HEK293 (cell line): ENCODE results near the gene ARMC2.

Experiments used
- CTCF ChIA-PET: fragments of 350-600 bp; formaldehyde crosslinking; extraction: SDS; loops from one replicate; lab custom pipeline; 2021; ENCODE audit warnings: antibody characterized with exemption; lab: Yijun Ruan, JAX
- POLR2A ChIA-PET: fragments of 300-600 bp; formaldehyde crosslinking; extraction: SDS; loops from one replicate; lab custom pipeline; 2020; ENCODE audit warnings: antibody characterized with exemption, inconsistent platforms; lab: Yijun Ruan, JAX
- H3K27ac ChIP-seq: fragments of 200-500 bp; sonication (Bioruptor generic); 2 replicates; pipeline ENCODE4 v1.5.1; 2014; ENCODE audit warnings: low read depth, low read length, control low read depth, inconsistent platforms; ENCODE audit errors: extremely low read depth
- H3K36me3 ChIP-seq, 2 experiments: fragments of 200-500 bp in 1 of 2; sonication (Bioruptor generic) in 1 of 2; 1 replicate in 1 of 2; 2 replicates in 1 of 2; pipeline ENCODE4 v1.5.1; 2014 to 2017; ENCODE audit warnings: inconsistent platforms in 2 of 2, low read length in 2 of 2; ENCODE audit not compliant: control insufficient read depth in 2 of 2, insufficient read depth in 1 of 2
- H3K4me1 ChIP-seq: fragments of 200-500 bp; sonication (Bioruptor generic); 2 replicates; pipeline ENCODE4 v1.5.1; 2014; ENCODE audit warnings: mild to moderate bottlenecking, low read length, inconsistent platforms; ENCODE audit not compliant: control insufficient read depth, insufficient read depth
- H3K4me3 ChIP-seq: 2 replicates; pipeline ENCODE4 v1.5.1; 2011; ENCODE audit warnings: low read depth, mild to moderate bottlenecking, control low read depth, low read length, moderate library complexity
- H3K9me3 ChIP-seq: fragments of 200-500 bp; sonication (Bioruptor generic); 2 replicates; pipeline ENCODE4 v1.5.1; 2014; ENCODE audit warnings: low read depth, low read length, inconsistent platforms; ENCODE audit not compliant: control insufficient read depth, insufficient read depth
- GLI4 ChIP-seq: fragments of 450-650 bp; formaldehyde crosslinking; IDR thresholded peaks from 2 replicates; pipeline ENCODE4 v1.5.1; 2016; ENCODE audit warnings: missing biosample characterization, missing genetic modification characterization
- SP2 ChIP-seq: fragments of 450-650 bp; formaldehyde crosslinking; IDR thresholded peaks from 2 replicates; pipeline ENCODE4 v1.5.1; 2016; ENCODE audit warnings: missing biosample characterization, missing genetic modification characterization
- YY1 ChIP-seq: fragments of 450-650 bp; formaldehyde crosslinking; IDR thresholded peaks from 2 replicates; pipeline ENCODE4 v1.5.1; 2018; ENCODE audit warnings: missing biosample characterization, missing genetic modification characterization
- YY2 ChIP-seq: fragments of 450-650 bp; formaldehyde crosslinking; IDR thresholded peaks from 2 replicates; pipeline ENCODE4 v1.5.1; 2016; ENCODE audit warnings: missing biosample characterization, missing genetic modification characterization
- ZFP69B ChIP-seq: fragments of 450-650 bp; formaldehyde crosslinking; IDR thresholded peaks from 2 replicates; pipeline ENCODE4 v1.5.1; 2016; ENCODE audit warnings: missing biosample characterization, missing genetic modification characterization
- ZNF138 ChIP-seq: fragments of 450-650 bp; formaldehyde crosslinking; IDR thresholded peaks from 2 replicates; pipeline ENCODE4 v1.5.1; 2016; ENCODE audit warnings: missing biosample characterization, missing genetic modification characterization, borderline replicate concordance
- ZNF423 ChIP-seq: fragments of 450-650 bp; formaldehyde crosslinking; IDR thresholded peaks from 2 replicates; pipeline ENCODE4 v1.5.1; 2016; ENCODE audit warnings: missing biosample characterization, missing genetic modification characterization
- ZNF501 ChIP-seq: fragments of 450-650 bp; formaldehyde crosslinking; IDR thresholded peaks from 2 replicates; pipeline ENCODE4 v1.5.1; 2016; ENCODE audit warnings: missing biosample characterization, missing genetic modification characterization
- ZNF514 ChIP-seq: fragments of 450-650 bp; formaldehyde crosslinking; IDR thresholded peaks from 2 replicates; pipeline ENCODE4 v1.5.1; 2016; ENCODE audit warnings: missing biosample characterization, missing genetic modification characterization
- ZNF558 ChIP-seq: fragments of 450-650 bp; formaldehyde crosslinking; IDR thresholded peaks from 2 replicates; pipeline ENCODE4 v1.5.1; 2016; ENCODE audit warnings: missing biosample characterization, missing genetic modification characterization
- ZNF585B ChIP-seq: fragments of 450-650 bp; formaldehyde crosslinking; IDR thresholded peaks from 2 replicates; pipeline ENCODE4 v1.5.1; 2016; ENCODE audit warnings: missing biosample characterization, missing genetic modification characterization
- ZNF830 ChIP-seq: fragments of 450-650 bp; IDR thresholded peaks from 2 replicates; pipeline ENCODE4 v1.5.0; 2018; ENCODE audit warnings: missing biosample characterization, missing genetic modification characterization, low read depth, mild to moderate bottlenecking, moderate library complexity
- TF ChIP-seq, protein P1 (sequence below): fragments of 450-650 bp; formaldehyde crosslinking; IDR thresholded peaks from 2 replicates; pipeline ENCODE4 v1.5.1; 2017; ENCODE audit warnings: missing biosample characterization, missing genetic modification characterization
- TF ChIP-seq, protein P2 (sequence below): fragments of 450-650 bp; formaldehyde crosslinking; IDR thresholded peaks from 2 replicates; pipeline ENCODE4 v1.5.1; 2016; ENCODE audit warnings: missing biosample characterization, missing genetic modification characterization
- TF ChIP-seq, protein P3 (sequence below): fragments of 450-650 bp; formaldehyde crosslinking; IDR thresholded peaks from 2 replicates; pipeline ENCODE4 v1.5.1; 2016; ENCODE audit warnings: missing biosample characterization, missing genetic modification characterization
- TF ChIP-seq, protein P4 (sequence below): fragments of 450-650 bp; formaldehyde crosslinking; IDR thresholded peaks from 2 replicates; pipeline ENCODE4 v1.5.1; 2016; ENCODE audit warnings: missing biosample characterization, missing genetic modification characterization
- TF ChIP-seq, protein P5 (sequence below): fragments of 450-650 bp; formaldehyde crosslinking; IDR thresholded peaks from 2 replicates; pipeline ENCODE4 v1.5.1; 2016; ENCODE audit warnings: missing biosample characterization, missing genetic modification characterization
- TF ChIP-seq, protein P6 (sequence below): fragments of 450-650 bp; formaldehyde crosslinking; conservative IDR thresholded peaks from 2 replicates; pipeline ENCODE4 v1.5.1; 2016; ENCODE audit warnings: low read depth, missing biosample characterization, missing genetic modification characterization
- TF ChIP-seq, protein P7 (sequence below): fragments of 450-650 bp; formaldehyde crosslinking; IDR thresholded peaks from 2 replicates; pipeline ENCODE4 v1.5.1; 2017; ENCODE audit warnings: missing biosample characterization, missing genetic modification characterization
- TF ChIP-seq, protein P8 (sequence below): fragments of 450-650 bp; formaldehyde crosslinking; IDR thresholded peaks from 2 replicates; pipeline ENCODE4 v1.5.1; 2016; ENCODE audit warnings: missing biosample characterization, missing genetic modification characterization

Gene ARMC2

DNA sequence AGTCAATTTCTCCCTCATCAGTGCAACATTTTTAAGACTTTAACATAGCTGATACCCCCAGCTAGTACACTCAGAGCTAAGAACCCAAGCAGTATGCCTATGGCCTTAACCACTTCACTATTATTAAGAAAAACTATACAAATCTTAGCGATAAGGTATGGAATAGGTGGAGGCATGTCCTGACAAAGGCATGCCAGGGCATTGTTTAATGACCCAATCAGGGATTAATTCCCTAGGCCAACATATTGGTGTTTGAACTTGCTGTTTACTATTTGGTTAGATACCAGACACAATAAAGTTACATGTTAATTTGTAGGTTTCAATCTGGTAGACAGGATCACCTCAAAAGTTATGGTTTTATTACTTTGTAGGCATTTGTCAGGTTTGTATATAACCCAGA, 93.1 kb downstream of the ARMC2 start:
- H3K36me3 ChIP-seq = no peaks in the 10 kb centered on the region
- TF ChIP-seq, protein P1, sequence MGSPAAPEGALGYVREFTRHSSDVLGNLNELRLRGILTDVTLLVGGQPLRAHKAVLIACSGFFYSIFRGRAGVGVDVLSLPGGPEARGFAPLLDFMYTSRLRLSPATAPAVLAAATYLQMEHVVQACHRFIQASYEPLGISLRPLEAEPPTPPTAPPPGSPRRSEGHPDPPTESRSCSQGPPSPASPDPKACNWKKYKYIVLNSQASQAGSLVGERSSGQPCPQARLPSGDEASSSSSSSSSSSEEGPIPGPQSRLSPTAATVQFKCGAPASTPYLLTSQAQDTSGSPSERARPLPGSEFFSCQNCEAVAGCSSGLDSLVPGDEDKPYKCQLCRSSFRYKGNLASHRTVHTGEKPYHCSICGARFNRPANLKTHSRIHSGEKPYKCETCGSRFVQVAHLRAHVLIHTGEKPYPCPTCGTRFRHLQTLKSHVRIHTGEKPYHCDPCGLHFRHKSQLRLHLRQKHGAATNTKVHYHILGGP = no peak
- TF ChIP-seq GLI4 (no peak), ZNF558 (tag by site-specific recombination) (no peak), ZNF423 (tag by site-specific recombination) (no peak)
- TF ChIP-seq, protein P2, sequence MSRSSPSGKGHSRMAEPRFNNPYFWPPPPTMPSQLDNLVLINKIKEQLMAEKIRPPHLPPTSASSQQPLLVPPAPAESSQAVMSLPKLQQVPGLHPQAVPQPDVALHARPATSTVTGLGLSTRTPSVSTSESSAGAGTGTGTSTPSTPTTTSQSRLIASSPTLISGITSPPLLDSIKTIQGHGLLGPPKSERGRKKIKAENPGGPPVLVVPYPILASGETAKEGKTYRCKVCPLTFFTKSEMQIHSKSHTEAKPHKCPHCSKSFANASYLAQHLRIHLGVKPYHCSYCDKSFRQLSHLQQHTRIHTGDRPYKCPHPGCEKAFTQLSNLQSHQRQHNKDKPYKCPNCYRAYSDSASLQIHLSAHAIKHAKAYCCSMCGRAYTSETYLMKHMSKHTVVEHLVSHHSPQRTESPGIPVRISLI (tag by site-specific recombination) = no peak
- TF ChIP-seq, protein P3, sequence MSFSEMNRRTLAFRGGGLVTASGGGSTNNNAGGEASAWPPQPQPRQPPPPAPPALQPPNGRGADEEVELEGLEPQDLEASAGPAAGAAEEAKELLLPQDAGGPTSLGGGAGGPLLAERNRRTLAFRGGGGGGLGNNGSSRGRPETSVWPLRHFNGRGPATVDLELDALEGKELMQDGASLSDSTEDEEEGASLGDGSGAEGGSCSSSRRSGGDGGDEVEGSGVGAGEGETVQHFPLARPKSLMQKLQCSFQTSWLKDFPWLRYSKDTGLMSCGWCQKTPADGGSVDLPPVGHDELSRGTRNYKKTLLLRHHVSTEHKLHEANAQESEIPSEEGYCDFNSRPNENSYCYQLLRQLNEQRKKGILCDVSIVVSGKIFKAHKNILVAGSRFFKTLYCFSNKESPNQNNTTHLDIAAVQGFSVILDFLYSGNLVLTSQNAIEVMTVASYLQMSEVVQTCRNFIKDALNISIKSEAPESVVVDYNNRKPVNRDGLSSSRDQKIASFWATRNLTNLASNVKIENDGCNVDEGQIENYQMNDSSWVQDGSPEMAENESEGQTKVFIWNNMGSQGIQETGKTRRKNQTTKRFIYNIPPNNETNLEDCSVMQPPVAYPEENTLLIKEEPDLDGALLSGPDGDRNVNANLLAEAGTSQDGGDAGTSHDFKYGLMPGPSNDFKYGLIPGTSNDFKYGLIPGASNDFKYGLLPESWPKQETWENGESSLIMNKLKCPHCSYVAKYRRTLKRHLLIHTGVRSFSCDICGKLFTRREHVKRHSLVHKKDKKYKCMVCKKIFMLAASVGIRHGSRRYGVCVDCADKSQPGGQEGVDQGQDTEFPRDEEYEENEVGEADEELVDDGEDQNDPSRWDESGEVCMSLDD (tag by site-specific recombination) = no peak
- TF ChIP-seq, all 188 proteins: peak for 0
- no peak overlapping the region for H3K4me3 ChIP-seq
- POLR2A ChIA-PET = interaction anchor here (1.5 kb wide), 1 partner anchor 25 kb away, joined by 3 read pairs; no protein-coding TSS in a partner anchor
- peaks cover 3% of the 10 kb centered on the region; the same call in 1 of the 2 replicates for H3K4me1 ChIP-seq
- CTCF ChIA-PET = interaction anchor here (0.6 to 1.3 kb wide), 4 partner anchors 16 to 964 kb away, joined by 3 to 4 read pairs (median 4); no protein-coding TSS in a partner anchor
- no peaks in the 10 kb centered on the region for H3K9me3 ChIP-seq
- no peak overlapping the region for H3K27ac ChIP-seq

DNA sequence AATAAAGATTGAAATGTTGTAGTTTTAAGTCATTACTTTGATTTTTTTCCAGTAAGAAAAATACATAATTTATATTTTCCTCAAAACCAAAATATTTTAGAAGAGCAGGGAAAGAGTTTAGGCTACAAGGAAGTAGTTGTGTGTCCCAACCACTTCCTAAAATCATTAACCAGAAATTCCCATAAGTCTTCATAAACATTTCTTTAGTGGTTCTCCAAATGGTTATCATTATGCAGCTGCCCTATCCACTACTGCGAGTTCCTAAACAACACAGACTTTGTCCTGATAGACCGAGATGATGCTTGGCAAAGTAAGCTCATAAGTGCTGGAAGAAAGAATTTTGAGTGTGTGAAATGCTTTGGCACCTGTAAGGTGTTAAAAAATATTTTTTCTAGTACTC, 93.6 kb downstream of the ARMC2 start:
- Histone ChIP-seq H3K4me1 (peaks cover 3% of the 10 kb centered on the region), H3K36me3 (no peaks in the 10 kb centered on the region), H3K9me3 (no peaks in the 10 kb centered on the region), H3K27ac (no peak overlapping the region), H3K4me3 (no peak overlapping the region)
- ChIA-PET CTCF (interaction anchor here (1.1 kb wide), 1 partner anchor 27 kb away, joined by 4 read pairs; no protein-coding TSS in a partner anchor), POLR2A (no interaction called here)
- TF ChIP-seq ZFP69B (no peak), YY1 (tag by site-specific recombination) (no peak), ZNF514 (tag by site-specific recombination) (no peak), SP2 (tag by site-specific recombination) (no peak), YY2 (no peak), ZNF585B (tag by site-specific recombination) (no peak), ZNF501 (tag by site-specific recombination) (no peak), ZNF830 (tag by site-specific recombination) (no peak), ZNF138 (tag by site-specific recombination) (no peak)
- TF ChIP-seq, protein P4, sequence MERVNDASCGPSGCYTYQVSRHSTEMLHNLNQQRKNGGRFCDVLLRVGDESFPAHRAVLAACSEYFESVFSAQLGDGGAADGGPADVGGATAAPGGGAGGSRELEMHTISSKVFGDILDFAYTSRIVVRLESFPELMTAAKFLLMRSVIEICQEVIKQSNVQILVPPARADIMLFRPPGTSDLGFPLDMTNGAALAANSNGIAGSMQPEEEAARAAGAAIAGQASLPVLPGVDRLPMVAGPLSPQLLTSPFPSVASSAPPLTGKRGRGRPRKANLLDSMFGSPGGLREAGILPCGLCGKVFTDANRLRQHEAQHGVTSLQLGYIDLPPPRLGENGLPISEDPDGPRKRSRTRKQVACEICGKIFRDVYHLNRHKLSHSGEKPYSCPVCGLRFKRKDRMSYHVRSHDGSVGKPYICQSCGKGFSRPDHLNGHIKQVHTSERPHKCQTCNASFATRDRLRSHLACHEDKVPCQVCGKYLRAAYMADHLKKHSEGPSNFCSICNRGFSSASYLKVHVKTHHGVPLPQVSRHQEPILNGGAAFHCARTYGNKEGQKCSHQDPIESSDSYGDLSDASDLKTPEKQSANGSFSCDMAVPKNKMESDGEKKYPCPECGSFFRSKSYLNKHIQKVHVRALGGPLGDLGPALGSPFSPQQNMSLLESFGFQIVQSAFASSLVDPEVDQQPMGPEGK (tag by site-specific recombination) = no peak
- TF ChIP-seq, protein P5, sequence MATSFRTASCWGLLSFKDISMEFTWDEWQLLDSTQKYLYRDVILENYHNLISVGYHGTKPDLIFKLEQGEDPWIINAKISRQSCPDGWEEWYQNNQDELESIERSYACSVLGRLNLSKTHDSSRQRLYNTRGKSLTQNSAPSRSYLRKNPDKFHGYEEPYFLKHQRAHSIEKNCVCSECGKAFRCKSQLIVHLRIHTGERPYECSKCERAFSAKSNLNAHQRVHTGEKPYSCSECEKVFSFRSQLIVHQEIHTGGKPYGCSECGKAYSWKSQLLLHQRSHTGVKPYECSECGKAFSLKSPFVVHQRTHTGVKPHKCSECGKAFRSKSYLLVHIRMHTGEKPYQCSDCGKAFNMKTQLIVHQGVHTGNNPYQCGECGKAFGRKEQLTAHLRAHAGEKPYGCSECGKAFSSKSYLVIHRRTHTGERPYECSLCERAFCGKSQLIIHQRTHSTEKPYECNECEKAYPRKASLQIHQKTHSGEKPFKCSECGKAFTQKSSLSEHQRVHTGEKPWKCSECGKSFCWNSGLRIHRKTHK (tag by site-specific recombination) = no peak
- TF ChIP-seq, protein P6, sequence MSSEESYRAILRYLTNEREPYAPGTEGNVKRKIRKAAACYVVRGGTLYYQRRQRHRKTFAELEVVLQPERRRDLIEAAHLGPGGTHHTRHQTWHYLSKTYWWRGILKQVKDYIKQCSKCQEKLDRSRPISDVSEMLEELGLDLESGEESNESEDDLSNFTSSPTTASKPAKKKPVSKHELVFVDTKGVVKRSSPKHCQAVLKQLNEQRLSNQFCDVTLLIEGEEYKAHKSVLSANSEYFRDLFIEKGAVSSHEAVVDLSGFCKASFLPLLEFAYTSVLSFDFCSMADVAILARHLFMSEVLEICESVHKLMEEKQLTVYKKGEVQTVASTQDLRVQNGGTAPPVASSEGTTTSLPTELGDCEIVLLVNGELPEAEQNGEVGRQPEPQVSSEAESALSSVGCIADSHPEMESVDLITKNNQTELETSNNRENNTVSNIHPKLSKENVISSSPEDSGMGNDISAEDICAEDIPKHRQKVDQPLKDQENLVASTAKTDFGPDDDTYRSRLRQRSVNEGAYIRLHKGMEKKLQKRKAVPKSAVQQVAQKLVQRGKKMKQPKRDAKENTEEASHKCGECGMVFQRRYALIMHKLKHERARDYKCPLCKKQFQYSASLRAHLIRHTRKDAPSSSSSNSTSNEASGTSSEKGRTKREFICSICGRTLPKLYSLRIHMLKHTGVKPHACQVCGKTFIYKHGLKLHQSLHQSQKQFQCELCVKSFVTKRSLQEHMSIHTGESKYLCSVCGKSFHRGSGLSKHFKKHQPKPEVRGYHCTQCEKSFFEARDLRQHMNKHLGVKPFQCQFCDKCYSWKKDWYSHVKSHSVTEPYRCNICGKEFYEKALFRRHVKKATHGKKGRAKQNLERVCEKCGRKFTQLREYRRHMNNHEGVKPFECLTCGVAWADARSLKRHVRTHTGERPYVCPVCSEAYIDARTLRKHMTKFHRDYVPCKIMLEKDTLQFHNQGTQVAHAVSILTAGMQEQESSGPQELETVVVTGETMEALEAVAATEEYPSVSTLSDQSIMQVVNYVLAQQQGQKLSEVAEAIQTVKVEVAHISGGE (tag by site-specific recombination) = no peak
- TF ChIP-seq, protein P7, sequence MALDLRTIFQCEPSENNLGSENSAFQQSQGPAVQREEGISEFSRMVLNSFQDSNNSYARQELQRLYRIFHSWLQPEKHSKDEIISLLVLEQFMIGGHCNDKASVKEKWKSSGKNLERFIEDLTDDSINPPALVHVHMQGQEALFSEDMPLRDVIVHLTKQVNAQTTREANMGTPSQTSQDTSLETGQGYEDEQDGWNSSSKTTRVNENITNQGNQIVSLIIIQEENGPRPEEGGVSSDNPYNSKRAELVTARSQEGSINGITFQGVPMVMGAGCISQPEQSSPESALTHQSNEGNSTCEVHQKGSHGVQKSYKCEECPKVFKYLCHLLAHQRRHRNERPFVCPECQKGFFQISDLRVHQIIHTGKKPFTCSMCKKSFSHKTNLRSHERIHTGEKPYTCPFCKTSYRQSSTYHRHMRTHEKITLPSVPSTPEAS (tag by site-specific recombination) = no peak
- TF ChIP-seq, protein P8, sequence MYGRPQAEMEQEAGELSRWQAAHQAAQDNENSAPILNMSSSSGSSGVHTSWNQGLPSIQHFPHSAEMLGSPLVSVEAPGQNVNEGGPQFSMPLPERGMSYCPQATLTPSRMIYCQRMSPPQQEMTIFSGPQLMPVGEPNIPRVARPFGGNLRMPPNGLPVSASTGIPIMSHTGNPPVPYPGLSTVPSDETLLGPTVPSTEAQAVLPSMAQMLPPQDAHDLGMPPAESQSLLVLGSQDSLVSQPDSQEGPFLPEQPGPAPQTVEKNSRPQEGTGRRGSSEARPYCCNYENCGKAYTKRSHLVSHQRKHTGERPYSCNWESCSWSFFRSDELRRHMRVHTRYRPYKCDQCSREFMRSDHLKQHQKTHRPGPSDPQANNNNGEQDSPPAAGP (tag by site-specific recombination) = no peak
